HK-2 (cell line): Measurements from ENCODE around the gene COMMD9.
"Not testable (repeated sequence)": the region's sequence is repeated elsewhere in the genome, so short reads cannot be mapped to it uniquely, and the experiment has no call there.

Experiments
- DNase-seq: peaks from one replicate; pipeline ENCODE4 v3.0.0-alpha.2; 2018; ENCODE audit not compliant: unreplicated experiment

Gene COMMD9

GRCh38 chr11:36289226-36289852, at the start of gene COMMD9:
Gene COMMD9 (minus strand): TSS chr11:36289424. CDS start chr11:36289412, 12 bp downstream.
- peak; percentile 85 for DNase-seq

- no peak for DNase-seq
Measured at GRCh38 chr11:36333897-36334296, 44.7 kb upstream of the COMMD9 start.

- DNase-seq: no peak
Measured at GRCh38 chr11:36333468-36333867, 44.2 kb upstream of the COMMD9 start.

GRCh38 chr11:36330411-36330810, 41.2 kb upstream of the COMMD9 start:
- DNase-seq: no peak

- no peak for DNase-seq
Measured at GRCh38 chr11:36328966-36329673, 39.9 kb upstream of the COMMD9 start.

GRCh38 chr11:36326524-36327419, 37.5 kb upstream of the COMMD9 start:
- DNase-seq: no peak

GRCh38 chr11:36325403-36325802, 36.2 kb upstream of the COMMD9 start:
- not testable (repeated sequence) for DNase-seq

- not testable (repeated sequence) for DNase-seq
Measured at GRCh38 chr11:36324956-36325355, 35.7 kb upstream of the COMMD9 start.

GRCh38 chr11:36317992-36318391, 28.8 kb upstream of the COMMD9 start:
- no peak for DNase-seq

- DNase-seq: no peak
Measured at GRCh38 chr11:36316049-36316448, 26.8 kb upstream of the COMMD9 start.

GRCh38 chr11:36314434-36314767, 25.2 kb upstream of the COMMD9 start:
- no peak for DNase-seq

GRCh38 chr11:36313750-36314433, 24.7 kb upstream of the COMMD9 start:
- no peak for DNase-seq

GRCh38 chr11:36312611-36313472, 23.6 kb upstream of the COMMD9 start:
- no peak for DNase-seq

- DNase-seq: no peak
Measured at GRCh38 chr11:36311926-36312595, 22.8 kb upstream of the COMMD9 start.

GRCh38 chr11:36309779-36310178, 20.6 kb upstream of the COMMD9 start:
- no peak for DNase-seq

- no peak for DNase-seq
Measured at GRCh38 chr11:36308577-36308976, 19.4 kb upstream of the COMMD9 start.

- DNase-seq: no peak
Measured at GRCh38 chr11:36306888-36307287, 17.7 kb upstream of the COMMD9 start.

- DNase-seq: no peak
Measured at GRCh38 chr11:36305047-36305446, 15.8 kb upstream of the COMMD9 start.

- DNase-seq: no peak
Measured at GRCh38 chr11:36304351-36304750, 15.1 kb upstream of the COMMD9 start.

- DNase-seq: no peak
Measured at GRCh38 chr11:36300650-36301049, 11.4 kb upstream of the COMMD9 start.
